Ascending aorta (tissue), 2 donors: ENCODE measurements around the gene PRMT2. TPM values are rescaled to one million over a fixed set of nuclear protein-coding genes. Genes with fewer than 3 reads are reported as not detected.
A peak's percentile ranks its signal among the peaks of the same experiment; 100 is the strongest.

Source experiments
- DNase-seq, 2 donors: peaks; one replicate each; pipeline ENCODE4 v3.0.0-alpha.2; 2019; ENCODE audit warnings: low spot score in 2 of 2
- H3K27ac ChIP-seq, 2 donors: fragments of 200-600 bp; sonication (generic); one replicate each; pipeline ENCODE4 v1.5.1; 2016 to 2017; ENCODE audit warnings: mild to moderate bottlenecking in 1 of 2
- H3K27me3 ChIP-seq: fragments of 200-600 bp; sonication (generic); one replicate; pipeline ENCODE4 v1.5.1; 2017
- H3K36me3 ChIP-seq, 2 donors: fragments of 200-600 bp; sonication (generic); one replicate each; pipeline ENCODE4 v1.5.1; 2016
- H3K4me1 ChIP-seq, 2 donors: fragments of 200-600 bp; sonication (generic); one replicate each; pipeline ENCODE4 v1.5.1; 2016 to 2017; ENCODE audit warnings: mild to moderate bottlenecking in 1 of 2
- H3K4me3 ChIP-seq, 2 donors: fragments of 200-600 bp; sonication (generic); one replicate each; pipeline ENCODE4 v1.5.1; 2016 to 2017; ENCODE audit warnings: mild to moderate bottlenecking in 1 of 2
- H3K9me3 ChIP-seq, 2 donors: fragments of 200-600 bp; sonication (generic); one replicate each; pipeline ENCODE4 v1.5.1; 2016
- intact Hi-C: fragments of 100-400 bp; cut with DNase I; formaldehyde crosslinking; loops from one replicate; pipeline ENCODE4 v1.15.1; 2023
- total RNA-seq: library from RNA; depleted of rRNA; stranded (reverse); fragments of >200 nt; gene quantifications from one replicate; pipeline ENCODE4 v1.1.0, GENCODE V29; 2016
- TF ChIP-seq, protein P1 (sequence below), 3 experiments: fragments of 200-600 bp in 2 of 3; fragments of 450-650 bp in 1 of 3; sonication (generic) in 2 of 3; IDR thresholded peaks; one replicate each; pipeline ENCODE4 v1.5.1; 2016 to 2019; ENCODE audit warnings: antibody characterized with exemption in 3 of 3, mild to moderate bottlenecking in 1 of 3, moderate library complexity in 1 of 3

Gene PRMT2
- total RNA-seq = 23.3 TPM

DNA sequence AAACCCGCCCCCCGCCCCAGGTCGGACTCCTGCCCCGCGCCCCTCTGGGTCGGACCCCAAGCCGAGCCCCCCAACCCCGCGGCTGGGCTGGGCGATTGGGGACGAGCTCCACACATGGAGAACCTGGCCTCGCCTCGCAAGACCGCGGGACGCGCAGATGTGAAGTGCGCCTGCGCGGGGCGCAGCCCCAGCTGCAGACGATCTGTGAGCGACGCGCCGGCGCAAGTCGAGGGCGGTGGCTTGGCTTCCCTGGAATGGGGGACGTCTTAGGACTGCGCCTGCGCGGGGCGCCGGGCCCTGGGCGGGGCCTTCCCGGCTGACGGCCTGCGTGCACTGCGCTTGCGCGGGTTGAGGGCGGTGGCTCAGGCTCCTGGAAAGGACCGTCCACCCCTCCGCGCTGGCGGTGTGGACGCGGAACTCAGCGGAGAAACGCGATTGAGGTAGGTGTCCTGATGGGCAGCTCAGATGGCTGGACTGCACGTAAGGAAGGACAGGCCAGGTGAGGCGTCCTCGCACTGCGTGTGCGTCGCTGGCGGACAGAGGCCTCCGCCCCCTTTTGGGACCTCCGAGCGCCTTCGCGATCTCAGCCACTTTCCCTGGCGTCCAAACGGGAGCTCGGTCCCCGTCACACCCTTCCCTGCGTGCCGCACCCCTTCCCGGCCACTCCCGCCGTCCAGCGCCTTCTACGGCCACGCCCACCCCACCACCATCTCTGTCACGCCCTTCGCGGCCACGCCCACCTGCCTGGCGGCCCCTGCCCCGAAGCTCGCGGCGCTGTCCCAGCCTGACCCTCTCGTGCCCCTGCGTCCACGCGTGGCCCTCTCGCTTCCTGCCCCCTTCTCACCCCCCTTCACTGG is at the start of gene PRMT2:
PRMT2 (plus strand) TSS at position 351 of the 857 bp plus-strand sequence. CDS start 1,278 bp downstream, outside the sequence.
- Histone ChIP-seq H3K27me3 (no peaks in the 10 kb centered on the region), H3K9me3 (no peaks in the 10 kb centered on the region), H3K27ac (peak within 1 kb of the TSS; percentile 98 to 99), H3K4me3 (peak within 1 kb of the TSS; percentile 69 to 90), H3K36me3 (no peaks in the 10 kb centered on the region), H3K4me1 (peaks cover 3 to 20% of the 10 kb centered on the region in 2 donors)
- TF ChIP-seq, protein P1, sequence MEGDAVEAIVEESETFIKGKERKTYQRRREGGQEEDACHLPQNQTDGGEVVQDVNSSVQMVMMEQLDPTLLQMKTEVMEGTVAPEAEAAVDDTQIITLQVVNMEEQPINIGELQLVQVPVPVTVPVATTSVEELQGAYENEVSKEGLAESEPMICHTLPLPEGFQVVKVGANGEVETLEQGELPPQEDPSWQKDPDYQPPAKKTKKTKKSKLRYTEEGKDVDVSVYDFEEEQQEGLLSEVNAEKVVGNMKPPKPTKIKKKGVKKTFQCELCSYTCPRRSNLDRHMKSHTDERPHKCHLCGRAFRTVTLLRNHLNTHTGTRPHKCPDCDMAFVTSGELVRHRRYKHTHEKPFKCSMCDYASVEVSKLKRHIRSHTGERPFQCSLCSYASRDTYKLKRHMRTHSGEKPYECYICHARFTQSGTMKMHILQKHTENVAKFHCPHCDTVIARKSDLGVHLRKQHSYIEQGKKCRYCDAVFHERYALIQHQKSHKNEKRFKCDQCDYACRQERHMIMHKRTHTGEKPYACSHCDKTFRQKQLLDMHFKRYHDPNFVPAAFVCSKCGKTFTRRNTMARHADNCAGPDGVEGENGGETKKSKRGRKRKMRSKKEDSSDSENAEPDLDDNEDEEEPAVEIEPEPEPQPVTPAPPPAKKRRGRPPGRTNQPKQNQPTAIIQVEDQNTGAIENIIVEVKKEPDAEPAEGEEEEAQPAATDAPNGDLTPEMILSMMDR (IDR thresholded peaks at IDR 0.05) = peak in 1 of 3 experiments; percentile 13
- DNase-seq = peak; percentile 84 to 98
- intact Hi-C loops = no loop called here

DNA sequence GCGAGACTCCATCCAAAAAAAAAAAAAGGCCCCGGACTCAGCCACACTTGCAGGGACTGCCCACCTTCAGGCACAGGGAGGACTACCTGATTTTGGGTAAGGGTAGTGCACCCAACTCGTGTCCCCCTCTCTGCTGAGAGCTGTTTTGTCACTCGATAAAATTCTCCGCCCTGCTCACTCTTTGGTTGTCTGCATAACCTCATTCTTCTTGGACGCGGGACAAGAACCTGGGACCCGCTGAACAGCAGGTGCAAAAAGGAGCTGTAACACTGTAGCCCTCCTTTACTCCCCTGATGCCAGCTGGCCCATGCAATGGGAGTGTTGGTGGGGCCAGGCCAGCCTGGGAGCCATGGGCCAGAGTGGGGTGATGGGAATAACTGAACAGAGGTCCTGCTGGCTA is 41.2 kb upstream of the PRMT2 start:
- intact Hi-C loops = no loop called here
- H3K4me1 ChIP-seq = peaks cover 2 to 5% of the 10 kb centered on the region in 2 donors
- no peaks in the 10 kb centered on the region for H3K36me3 ChIP-seq
- DNase-seq = no peak
- TF ChIP-seq, protein P1 (IDR thresholded peaks at IDR 0.05) = no peak
- peaks cover 0 to 13% of the 10 kb centered on the region in 2 donors for H3K9me3 ChIP-seq
- no peak overlapping the region for H3K4me3 ChIP-seq
- H3K27ac ChIP-seq = no peak overlapping the region
- no peaks in the 10 kb centered on the region for H3K27me3 ChIP-seq

DNA sequence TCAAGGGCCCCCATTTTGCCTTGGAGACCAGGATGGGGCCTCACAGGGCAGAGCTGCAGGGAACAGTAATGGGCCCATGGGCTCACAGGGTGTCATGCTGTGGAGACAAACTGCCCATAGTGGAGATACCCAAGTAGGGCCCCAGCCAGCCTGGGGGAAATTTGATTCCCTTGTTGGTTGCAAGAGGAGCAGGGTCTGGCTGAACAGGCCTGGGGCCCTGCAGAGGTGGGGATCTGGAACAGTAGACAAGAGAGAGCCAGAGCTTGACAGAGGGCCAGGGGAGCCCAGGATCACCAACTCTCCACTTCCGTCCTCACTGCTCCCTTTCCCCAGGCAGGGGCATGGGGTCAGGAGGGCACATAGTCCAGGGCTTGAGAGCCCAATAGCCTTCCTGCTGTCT is 39.3 kb upstream of the PRMT2 start:
- Histone ChIP-seq H3K27me3 (no peaks in the 10 kb centered on the region), H3K36me3 (no peaks in the 10 kb centered on the region), H3K4me3 (no peak overlapping the region), H3K9me3 (no peaks in the 10 kb centered on the region), H3K4me1 (peaks cover 2 to 5% of the 10 kb centered on the region in 2 donors), H3K27ac (no peak overlapping the region)
- no peak for DNase-seq
- TF ChIP-seq, protein P1 (IDR thresholded peaks at IDR 0.05) = no peak
- intact Hi-C loops = no loop called here

GRCh38 chr21:46597031-46597430 is 38.4 kb upstream of the PRMT2 start:
- Histone ChIP-seq H3K27ac (no peak overlapping the region), H3K9me3 (no peaks in the 10 kb centered on the region), H3K4me1 (peaks cover 2 to 5% of the 10 kb centered on the region in 2 donors), H3K4me3 (no peak overlapping the region), H3K36me3 (no peaks in the 10 kb centered on the region), H3K27me3 (no peaks in the 10 kb centered on the region)
- intact Hi-C loops = no loop called here
- no peak for DNase-seq
- TF ChIP-seq, protein P1 (IDR thresholded peaks at IDR 0.05) = no peak

- TF ChIP-seq, protein P1 (IDR thresholded peaks at IDR 0.05) = no peak
Observed at GRCh38 chr21:46597896-46598343, 37.6 kb upstream of the PRMT2 start.

More at GRCh38 chr21:46597896-46598343, 37.6 kb upstream of the PRMT2 start:
- no peaks in the 10 kb centered on the region for H3K36me3 ChIP-seq
- H3K27me3 ChIP-seq = no peaks in the 10 kb centered on the region
- DNase-seq = no peak
- intact Hi-C loops = no loop called here
- H3K9me3 ChIP-seq = no peaks in the 10 kb centered on the region
- H3K4me1 ChIP-seq = peaks cover 2 to 5% of the 10 kb centered on the region in 2 donors
- no peak overlapping the region for H3K27ac ChIP-seq
- no peak overlapping the region for H3K4me3 ChIP-seq
